Prostate gland (tissue), 2 donors: ENCODE measurements around the gene ZC3H6.

Experiments used
- POLR2A ChIP-seq: fragments of 450-650 bp; IDR thresholded peaks from one replicate; pipeline ENCODE4 v1.6.1; 2016; ENCODE audit warnings: antibody characterized with exemption, mild to moderate bottlenecking
- POLR2AphosphoS5 ChIP-seq: sonication (generic); formaldehyde crosslinking; IDR thresholded peaks from one replicate; pipeline ENCODE4 v1.6.1; 2017; ENCODE audit warnings: antibody characterized with exemption
- TF ChIP-seq, protein P1 (sequence below), 4 experiments: fragments of 200-600 bp in 2 of 4; fragments of 450-650 bp in 2 of 4; sonication (generic) in 2 of 4; IDR thresholded peaks; 1 replicate in 3 of 4; 2 replicates in 1 of 4; pipeline ENCODE4 v1.5.1; 2016 to 2019; ENCODE audit warnings: antibody characterized with exemption in 4 of 4, mild to moderate bottlenecking in 2 of 4, moderate library complexity in 2 of 4

DNA sequence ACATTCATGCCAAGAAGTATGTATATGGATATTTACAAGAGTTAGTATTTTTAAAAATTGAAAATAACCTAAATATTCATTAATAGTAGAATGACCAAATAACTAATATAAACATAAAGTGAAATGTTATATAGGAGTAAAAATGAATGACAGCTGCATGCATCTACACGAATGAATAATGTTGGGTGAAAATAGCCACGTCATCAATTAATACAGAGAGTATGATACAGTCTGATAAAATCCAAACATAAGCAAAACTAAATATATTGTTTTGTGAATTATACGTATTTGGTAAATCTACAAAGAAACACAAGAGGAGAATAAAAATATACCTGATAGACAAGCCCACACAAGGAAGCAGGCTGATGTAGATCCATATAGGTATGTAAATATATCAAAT is 45.0 kb upstream of the ZC3H6 start:
- TF ChIP-seq, protein P1, sequence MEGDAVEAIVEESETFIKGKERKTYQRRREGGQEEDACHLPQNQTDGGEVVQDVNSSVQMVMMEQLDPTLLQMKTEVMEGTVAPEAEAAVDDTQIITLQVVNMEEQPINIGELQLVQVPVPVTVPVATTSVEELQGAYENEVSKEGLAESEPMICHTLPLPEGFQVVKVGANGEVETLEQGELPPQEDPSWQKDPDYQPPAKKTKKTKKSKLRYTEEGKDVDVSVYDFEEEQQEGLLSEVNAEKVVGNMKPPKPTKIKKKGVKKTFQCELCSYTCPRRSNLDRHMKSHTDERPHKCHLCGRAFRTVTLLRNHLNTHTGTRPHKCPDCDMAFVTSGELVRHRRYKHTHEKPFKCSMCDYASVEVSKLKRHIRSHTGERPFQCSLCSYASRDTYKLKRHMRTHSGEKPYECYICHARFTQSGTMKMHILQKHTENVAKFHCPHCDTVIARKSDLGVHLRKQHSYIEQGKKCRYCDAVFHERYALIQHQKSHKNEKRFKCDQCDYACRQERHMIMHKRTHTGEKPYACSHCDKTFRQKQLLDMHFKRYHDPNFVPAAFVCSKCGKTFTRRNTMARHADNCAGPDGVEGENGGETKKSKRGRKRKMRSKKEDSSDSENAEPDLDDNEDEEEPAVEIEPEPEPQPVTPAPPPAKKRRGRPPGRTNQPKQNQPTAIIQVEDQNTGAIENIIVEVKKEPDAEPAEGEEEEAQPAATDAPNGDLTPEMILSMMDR (IDR thresholded peaks at IDR 0.05) = no peak
- no peak for TF ChIP-seq POLR2AphosphoS5
- no peak for TF ChIP-seq POLR2A
